MCF 10A (cell line): ENCODE results near the gene GBGT1. TPM values are rescaled to one million over a fixed set of nuclear protein-coding genes. Genes with fewer than 3 reads are reported as not detected.
A peak's percentile ranks its signal among the peaks of the same experiment; 100 is the strongest.
"Not testable (repeated sequence)": the region's sequence is repeated elsewhere in the genome, so short reads cannot be mapped to it uniquely, and the experiment has no call there.

Experiments used
- BruUV-seq: library from RNA; stranded (reverse); fragments of 400-500 nt; replicated peaks from 2 replicates; lab custom pipeline; 2021; lab: Mats Ljungman, UMichigan
- CTCF ChIA-PET: fragments of 300-600 bp; sonication (Branson Sonifier 250); formaldehyde crosslinking; extraction: SDS; loops from one replicate; lab custom pipeline; 2021; ENCODE audit warnings: antibody characterized with exemption, inconsistent platforms; lab: Yijun Ruan, JAX
- POLR2A ChIA-PET: fragments of 300-600, 350-650 bp; sonication (Branson Sonifier 250); formaldehyde crosslinking; extraction: SDS; loops from one replicate; lab custom pipeline; 2020; ENCODE audit warnings: antibody characterized with exemption, inconsistent platforms; lab: Yijun Ruan, JAX
- DNase-seq: peaks from one replicate; pipeline ENCODE4 v3.0.0-alpha.2; 2018; ENCODE audit not compliant: unreplicated experiment
- H3K27ac Mint-ChIP-seq: one replicate; pipeline ENCODE4 v1.8.0; 2022; ENCODE audit warnings: mild to moderate bottlenecking, low read depth, mixed read lengths; ENCODE audit not compliant: unreplicated experiment
- H3K27me3 Mint-ChIP-seq: one replicate; pipeline ENCODE4 v1.8.0; 2022; ENCODE audit warnings: mixed read lengths; ENCODE audit not compliant: insufficient read depth, unreplicated experiment
- H3K36me3 Mint-ChIP-seq: one replicate; pipeline ENCODE4 v1.8.0; 2022; ENCODE audit warnings: mild to moderate bottlenecking, moderate library complexity, mixed read lengths; ENCODE audit not compliant: insufficient read depth, unreplicated experiment
- H3K4me1 Mint-ChIP-seq: one replicate; pipeline ENCODE4 v1.8.0; 2022; ENCODE audit warnings: mixed read lengths; ENCODE audit not compliant: insufficient read depth, unreplicated experiment
- H3K4me3 Mint-ChIP-seq: one replicate; pipeline ENCODE4 v1.8.0; 2022; ENCODE audit warnings: mild to moderate bottlenecking, moderate library complexity, mixed read lengths; ENCODE audit not compliant: unreplicated experiment
- H3K9me3 Mint-ChIP-seq: one replicate; pipeline ENCODE4 v1.8.0; 2022; ENCODE audit warnings: mixed read lengths; ENCODE audit not compliant: unreplicated experiment
- CTCF ChIP-seq: fragments of 200-600 bp; IDR thresholded peaks from one replicate; pipeline ENCODE4 v1.8.0; 2022; ENCODE audit warnings: antibody characterized with exemption, mild to moderate bottlenecking; ENCODE audit not compliant: unreplicated experiment
- intact Hi-C: fragments of 100-400 bp; cut with micrococcal nuclease; formaldehyde crosslinking; loops from 2 replicates; pipeline ENCODE4 v1.14.1; 2022
- total RNA-seq: library from RNA; stranded (reverse); gene quantifications from 2 replicates; pipeline ENCODE4 v1.2.3, GENCODE V29; 2022

Gene GBGT1
- total RNA-seq, 1 experiment from 2014 or later = not detected

- no peak overlapping the region for H3K27ac Mint-ChIP-seq
- H3K27me3 Mint-ChIP-seq = peaks cover 37% of the 10 kb centered on the region
These were observed 7.0 kb upstream of the GBGT1 start for GRCh38 chr9:133170716-133171115.

GRCh38 chr9:133169687-133170086, 6.0 kb upstream of the GBGT1 start:
- CTCF ChIA-PET = interaction anchor here (0.6 to 0.8 kb wide), 3 partner anchors 13 to 80 kb away, joined by 3 to 4 read pairs (median 3); no protein-coding TSS in a partner anchor
- H3K36me3 Mint-ChIP-seq, H3K4me1 Mint-ChIP-seq, intact Hi-C loops, POLR2A ChIA-PET, DNase-seq, H3K4me3 Mint-ChIP-seq, H3K9me3 Mint-ChIP-seq, BruUV-seq: not testable (repeated sequence)
- Mint-ChIP-seq H3K27me3 (peaks cover 27% of the 10 kb centered on the region), H3K27ac (peak overlapping the region; percentile 11)

More at GRCh38 chr9:133170716-133171115, 7.0 kb upstream of the GBGT1 start:
- ChIA-PET CTCF (interaction anchor here (0.6 to 1.5 kb wide), 3 partner anchors 9 to 25 kb away, joined by 3 to 6 read pairs (median 3); no protein-coding TSS in a partner anchor), POLR2A (interaction anchor here (0.6 kb wide), 1 partner anchor 60 kb away, joined by 3 read pairs; no protein-coding TSS in a partner anchor)
- no peak for TF ChIP-seq CTCF
- Mint-ChIP-seq H3K9me3 (no peaks in the 10 kb centered on the region), H3K36me3 (no peaks in the 10 kb centered on the region), H3K4me1 (no peaks in the 10 kb centered on the region), H3K4me3 (no peak overlapping the region)
- no peak for DNase-seq
- no TSS peak for BruUV-seq
- intact Hi-C loops = no loop called here

GRCh38 chr9:133169102-133169501, 5.4 kb upstream of the GBGT1 start:
- ChIA-PET POLR2A (no interaction called here), CTCF (interaction anchor here (0.6 to 2.4 kb wide), 3 partner anchors 11 to 310 kb away, joined by 3 to 17 read pairs (median 4); partner anchors contain the start of gene SLC2A6)
- no peak overlapping the region for H3K4me3 Mint-ChIP-seq
- BruUV-seq = no TSS peak
- no peak for TF ChIP-seq CTCF
- H3K9me3 Mint-ChIP-seq = no peaks in the 10 kb centered on the region
- no peaks in the 10 kb centered on the region for H3K4me1 Mint-ChIP-seq
- intact Hi-C loops = no loop called here
- DNase-seq = no peak
- H3K27me3 Mint-ChIP-seq = peaks cover 21% of the 10 kb centered on the region
- H3K27ac Mint-ChIP-seq = peak overlapping the region; percentile 11
- no peaks in the 10 kb centered on the region for H3K36me3 Mint-ChIP-seq

- H3K36me3 Mint-ChIP-seq = no peaks in the 10 kb centered on the region
- no peaks in the 10 kb centered on the region for H3K4me1 Mint-ChIP-seq
- peaks cover 14% of the 10 kb centered on the region for H3K27me3 Mint-ChIP-seq
- ChIA-PET CTCF (interaction anchor here (0.6 to 2.4 kb wide), 4 partner anchors 12 to 310 kb away, joined by 3 to 17 read pairs (median 4); partner anchors contain the start of gene SLC2A6), POLR2A (no interaction called here)
- intact Hi-C loops = no loop called here
- H3K27ac Mint-ChIP-seq = no peak overlapping the region
- no peak overlapping the region for H3K4me3 Mint-ChIP-seq
- TF ChIP-seq CTCF = no peak
- BruUV-seq = no TSS peak
- DNase-seq = no peak
- H3K9me3 Mint-ChIP-seq = no peaks in the 10 kb centered on the region
These were observed 4.7 kb upstream of the GBGT1 start for GRCh38 chr9:133168432-133168831.
